HG02885 (cell line): ENCODE data around the gene MAG.

Experiments
- ATAC-seq: cut with Tn5 transposase; IDR thresholded peaks from one replicate; pipeline ENCODE4 v1.9.1; 2021; ENCODE audit warnings: mild to moderate bottlenecking; ENCODE audit not compliant: unreplicated experiment, poor library complexity

The MAG gene

DNA sequence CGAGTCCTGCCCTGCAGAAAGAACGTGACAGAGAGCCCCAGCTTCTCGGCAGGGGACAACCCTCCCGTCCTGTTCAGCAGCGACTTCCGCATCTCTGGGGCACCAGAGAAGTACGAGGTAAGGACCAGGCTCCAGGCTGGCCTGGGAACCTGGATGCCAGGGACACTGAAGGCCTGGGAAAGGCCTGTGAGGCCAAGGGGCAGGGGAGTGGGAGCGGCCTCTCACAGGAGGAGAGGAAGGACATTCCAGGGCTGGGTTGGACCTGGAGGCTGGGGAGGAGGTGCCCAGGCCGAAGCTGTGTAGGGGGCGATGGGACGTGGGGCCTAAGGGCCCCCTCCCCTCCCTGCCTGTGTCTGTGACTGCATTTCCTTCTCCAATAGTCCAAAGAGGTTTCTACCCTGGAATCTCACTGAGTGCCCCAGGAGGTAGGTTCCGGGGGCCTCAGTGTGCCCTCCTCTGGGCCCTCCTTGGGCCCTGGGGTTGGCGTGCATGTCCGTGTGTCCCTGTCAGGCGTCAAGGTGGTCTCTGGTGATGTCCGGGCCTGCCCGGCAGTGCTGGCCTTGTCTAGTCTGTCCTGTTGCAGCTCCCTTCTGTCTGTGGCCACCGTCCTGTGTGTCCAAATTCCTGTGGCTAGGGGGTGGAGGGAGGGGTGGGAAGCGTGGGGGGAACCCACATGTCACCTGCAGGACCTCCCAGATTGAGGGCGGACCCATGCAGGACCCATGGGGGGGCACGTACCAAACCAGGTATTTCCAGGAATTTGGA, 20.1 kb downstream of the MAG start:
- ATAC-seq, result no peak

DNA sequence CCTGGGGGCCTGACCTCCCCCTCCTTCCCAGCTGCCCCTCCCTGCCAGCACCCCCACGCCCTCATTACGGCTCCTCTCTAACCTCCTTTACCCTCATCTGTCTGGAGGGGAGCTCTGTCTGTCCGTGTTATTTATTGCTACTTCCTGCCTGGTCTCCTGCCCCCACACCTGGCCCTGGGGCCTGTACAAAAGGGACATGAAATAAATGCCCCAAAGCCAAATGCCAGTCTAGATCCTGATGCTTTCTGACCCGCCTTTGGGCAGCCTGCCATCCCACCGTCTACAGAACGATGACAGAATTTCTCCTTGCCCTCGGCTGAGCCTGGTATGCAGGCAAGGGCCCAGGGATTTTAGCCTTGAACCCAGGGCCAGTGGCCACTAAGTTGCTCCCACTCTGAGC, 21.6 kb downstream of the MAG start:
- ATAC-seq, result no peak

DNA sequence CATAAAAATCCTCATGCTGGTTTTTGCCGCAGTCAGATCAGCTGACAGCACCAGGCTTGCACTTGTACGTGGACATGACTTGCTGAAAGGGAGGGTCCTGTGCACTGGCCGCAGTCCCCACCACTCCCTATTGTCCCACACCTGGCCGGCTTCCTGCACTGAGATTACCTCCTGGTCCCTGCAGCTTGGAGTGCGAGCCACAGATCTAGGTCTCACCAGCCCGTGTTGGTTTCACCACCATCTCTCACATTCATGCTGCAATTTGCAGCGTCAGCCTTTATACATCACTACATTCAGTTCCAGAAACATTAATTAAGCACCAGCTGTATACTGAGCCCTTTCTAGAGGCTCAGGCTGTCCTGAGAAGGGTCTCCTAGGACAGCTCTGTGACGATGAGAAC, 22.1 kb downstream of the MAG start:
- ATAC-seq, result no peak

DNA sequence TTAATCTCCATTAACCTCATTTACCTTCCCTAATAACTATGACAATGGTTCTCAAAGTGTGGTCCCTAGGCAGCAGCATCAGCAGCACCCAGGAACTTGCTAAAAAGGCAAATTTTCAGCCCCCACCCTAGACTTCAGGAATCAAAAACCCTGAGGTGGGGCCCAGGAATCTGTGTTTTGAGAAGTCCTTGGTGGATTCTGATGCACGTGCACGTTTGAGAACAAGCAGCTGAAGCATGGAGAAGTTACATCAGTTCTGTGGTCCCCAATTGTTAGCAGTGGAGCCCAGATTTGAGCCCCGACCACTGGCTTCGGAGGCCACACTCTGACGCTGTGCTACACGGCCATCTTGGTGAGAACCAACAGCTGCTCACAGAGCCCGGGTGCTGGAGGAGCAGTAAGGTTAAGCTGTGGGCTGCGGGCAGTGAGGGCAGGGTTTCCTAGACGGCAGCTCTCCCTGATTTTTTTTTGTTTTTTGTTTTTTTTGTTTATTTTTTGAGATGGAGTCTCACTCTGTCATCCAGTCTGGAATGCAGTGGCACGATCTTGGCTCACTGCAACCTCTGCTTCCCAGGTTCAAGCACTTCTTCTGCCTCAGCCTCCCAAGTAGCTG, 23.0 kb downstream of the MAG start:
- no peak for ATAC-seq

DNA sequence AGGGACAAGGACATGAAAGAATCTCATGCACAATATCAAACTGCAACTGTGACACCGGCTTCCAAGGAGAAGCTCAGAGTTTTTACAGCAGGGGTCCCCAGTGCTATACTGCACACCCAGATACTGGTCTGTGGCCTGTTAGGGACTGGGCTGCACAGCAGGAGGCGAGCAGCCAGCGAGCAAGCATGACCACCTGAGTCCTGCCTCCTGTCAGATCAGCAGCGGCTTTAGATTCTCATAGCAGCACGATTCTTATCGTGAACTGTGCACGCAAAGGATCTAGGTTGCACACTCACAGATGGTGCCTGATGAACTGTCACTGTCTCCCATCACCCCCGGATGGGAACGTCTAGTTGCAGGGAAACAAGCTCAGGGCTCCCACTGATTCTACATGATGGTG, 23.9 kb downstream of the MAG start:
- no peak for ATAC-seq

DNA sequence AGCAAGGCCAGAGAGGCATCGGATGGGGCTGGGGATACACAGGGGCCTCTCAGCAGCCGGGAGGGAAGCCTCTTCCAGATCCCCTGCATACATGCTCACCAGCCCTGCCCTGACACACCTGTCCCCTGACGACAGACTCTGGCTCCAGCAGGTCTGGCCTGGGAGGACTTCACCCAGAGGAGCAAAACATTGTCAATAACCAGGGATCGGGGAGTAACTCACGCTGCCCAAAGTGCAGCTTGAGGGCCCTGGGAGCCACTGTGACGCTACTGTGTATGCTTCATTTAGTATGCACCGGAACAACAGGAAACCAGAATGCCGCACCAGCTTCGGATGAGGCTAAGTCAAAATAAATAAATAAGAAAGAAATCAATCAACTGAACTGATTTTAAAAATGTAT, 24.6 kb downstream of the MAG start:
- ATAC-seq, result no peak

DNA sequence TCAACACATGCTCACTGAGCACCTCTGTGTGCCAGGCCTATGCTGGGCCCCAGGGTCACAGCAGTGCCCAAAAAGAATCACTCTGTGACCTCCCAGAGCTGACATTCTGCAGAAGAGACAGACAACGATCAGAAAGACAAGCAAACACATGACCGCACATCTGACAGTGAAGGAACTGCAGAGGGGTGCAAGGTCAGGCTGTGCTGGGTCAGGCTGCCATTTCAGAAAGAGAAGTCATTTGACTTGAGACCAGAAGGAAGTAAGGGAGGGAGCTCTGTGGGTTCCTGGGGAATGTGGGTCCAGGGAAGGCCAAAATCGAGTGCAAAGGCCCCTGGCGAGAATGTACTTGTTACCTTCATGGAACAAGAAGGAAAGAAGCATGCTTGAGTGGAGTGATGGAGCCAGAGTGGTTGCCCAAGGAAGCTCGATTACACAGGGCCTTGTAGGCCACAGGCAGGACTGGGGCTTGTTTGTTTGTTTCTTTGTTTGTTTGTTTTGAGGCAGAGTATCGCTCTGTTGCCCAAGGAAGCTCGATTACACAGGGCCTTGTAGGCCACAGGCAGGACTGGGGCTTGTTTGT, 25.6 kb downstream of the MAG start:
- ATAC-seq, result no peak

DNA sequence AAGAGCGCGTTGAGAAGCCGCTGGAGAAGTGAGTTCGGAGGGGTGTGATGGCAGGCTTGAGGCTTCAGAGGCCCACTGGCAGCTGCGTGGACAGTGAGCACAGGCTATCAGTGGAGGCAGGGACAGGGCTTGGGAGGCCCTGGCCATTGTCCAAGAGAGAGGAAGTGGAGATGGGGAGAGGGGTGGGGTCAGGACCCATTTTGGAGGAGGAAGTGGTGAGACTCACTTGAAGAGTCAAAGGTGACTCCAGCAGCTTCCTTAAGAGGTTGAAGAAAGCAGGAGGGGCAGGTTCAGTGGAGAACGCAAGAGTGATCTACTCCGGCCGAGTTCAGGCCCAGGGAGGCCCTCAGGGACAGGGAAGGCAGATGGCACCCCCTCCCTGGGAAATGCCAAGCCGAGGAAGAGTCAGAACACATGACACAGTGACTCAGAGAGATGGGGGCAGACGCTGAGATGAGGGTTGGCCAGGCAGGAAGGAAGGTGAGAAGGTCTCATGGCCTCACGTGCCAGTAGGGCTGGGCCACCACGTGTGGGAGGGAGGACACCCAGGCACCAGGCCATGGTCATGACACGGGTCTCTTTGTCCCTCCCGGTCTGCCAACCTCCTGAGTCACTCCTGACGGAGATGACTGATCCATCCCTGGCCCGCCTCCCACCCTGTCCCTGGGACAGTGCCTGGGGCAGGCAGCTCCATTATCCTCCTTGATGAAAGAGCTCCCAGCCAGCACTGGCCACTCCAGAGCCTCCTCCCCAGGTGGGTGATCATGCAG, 26.9 kb downstream of the MAG start:
- ATAC-seq, result no peak

DNA sequence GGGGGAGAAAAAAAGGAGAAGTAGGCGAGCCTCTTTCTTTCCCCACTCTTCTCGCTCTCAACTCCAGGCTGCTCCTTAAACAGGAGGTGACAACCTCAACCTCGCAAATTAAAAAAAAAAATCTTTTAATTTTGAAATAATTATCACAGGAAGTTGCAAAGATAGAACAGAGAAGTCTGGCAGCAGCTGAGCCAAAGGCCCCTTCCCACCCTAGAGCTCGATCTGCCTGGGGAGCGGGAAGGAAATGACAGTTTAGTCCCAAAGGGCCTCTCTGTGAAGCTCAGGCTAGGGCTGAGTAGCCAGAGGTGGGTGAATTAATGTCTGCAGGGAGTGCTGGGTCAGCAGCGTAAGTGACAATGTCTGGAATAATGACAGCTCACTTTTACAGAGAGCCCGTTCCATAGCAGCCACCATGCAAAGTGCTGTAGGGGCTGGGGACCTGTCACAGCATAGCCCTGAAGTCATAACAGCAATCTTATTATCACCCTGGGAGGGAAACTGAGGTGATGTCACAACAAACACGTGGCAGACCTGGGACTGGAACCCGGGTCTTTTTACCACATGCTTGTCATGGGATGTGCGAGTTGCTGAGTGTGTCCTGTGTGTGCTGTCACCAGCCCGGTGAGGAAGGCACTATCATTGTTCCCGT, 28.2 kb downstream of the MAG start:
- ATAC-seq, result no peak

DNA sequence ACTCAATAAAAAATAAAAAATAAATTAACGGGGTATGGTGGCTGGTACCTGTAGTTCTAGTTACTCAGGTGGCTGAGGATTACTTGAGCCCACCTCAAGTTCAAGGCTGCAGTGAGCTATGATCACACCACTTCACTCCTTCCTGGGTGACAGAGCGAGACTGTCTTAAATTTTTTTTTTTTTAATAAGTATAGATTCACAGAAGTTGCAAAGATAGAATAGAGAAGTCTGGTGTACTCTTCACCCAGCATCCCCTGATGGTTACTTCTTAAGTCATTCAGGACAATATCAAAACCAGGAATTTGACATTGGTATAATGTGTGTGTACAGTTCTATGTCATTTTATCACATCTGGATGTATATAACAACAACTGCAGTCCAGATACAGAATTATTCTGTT, 29.3 kb downstream of the MAG start:
- ATAC-seq, result no peak

DNA sequence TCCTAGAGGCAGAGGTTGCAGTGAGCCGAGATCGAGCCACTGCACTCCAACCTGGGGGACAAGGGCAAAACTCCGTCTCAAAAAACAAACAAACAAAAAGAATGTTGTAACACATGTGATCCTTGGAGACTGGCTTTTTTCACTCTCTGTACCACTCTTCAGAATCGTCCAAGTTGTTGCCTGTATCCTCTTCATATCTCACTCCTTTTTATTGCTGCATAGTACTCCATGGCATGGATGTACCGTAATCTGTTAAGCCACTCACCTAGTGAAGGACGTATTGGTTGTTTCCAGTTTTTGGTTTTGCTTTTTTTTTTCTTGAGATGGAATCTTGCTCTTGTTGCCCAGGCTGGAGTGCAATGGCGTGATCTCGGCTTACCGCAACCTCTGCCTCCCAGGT, 30.1 kb downstream of the MAG start:
- ATAC-seq, result no peak

DNA sequence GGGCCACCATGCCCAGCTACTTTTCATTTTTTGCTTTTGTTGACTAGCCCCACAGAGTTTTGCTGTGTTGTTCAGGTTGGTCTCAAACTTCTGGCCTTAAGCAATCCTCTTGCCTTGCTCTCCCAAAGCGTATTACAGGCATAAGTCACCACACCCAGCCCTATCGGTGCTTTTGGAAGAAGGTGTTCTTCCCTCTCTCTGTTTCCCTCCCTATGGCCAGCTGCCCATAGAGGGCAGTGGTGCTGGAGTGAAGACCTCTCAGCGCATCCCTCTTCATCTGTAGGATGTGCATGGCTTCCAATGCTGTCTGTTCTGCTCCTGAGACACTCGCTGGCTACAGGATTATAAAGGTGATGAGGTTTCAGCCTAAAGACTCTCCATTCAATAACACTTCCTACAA, 35.7 kb downstream of the MAG start:
- ATAC-seq, result no peak

DNA sequence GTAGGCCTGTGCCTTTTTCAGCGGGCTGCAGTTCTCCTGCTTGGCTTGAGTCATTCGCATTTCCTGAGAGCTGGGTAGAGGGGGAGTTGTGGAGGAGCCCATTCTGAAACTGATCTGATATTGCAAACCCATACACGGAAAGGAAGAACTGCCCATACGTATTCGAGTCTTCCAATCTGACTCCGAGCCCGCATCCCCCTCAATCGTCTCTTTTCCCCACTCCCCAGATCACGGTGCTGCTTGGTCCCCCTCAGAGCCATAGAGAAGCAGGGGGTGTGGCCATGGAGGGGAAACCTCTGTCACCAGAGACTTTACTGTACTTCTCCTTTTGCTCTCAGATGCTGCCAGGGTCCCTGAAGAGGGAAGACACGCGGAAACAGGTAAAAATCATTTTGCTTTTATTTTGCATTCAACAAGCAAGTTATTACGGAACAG, 36.9 kb downstream of the MAG start, which contains the start of gene CD22:
TSS of gene CD22 (plus strand) at position 337 of the 435 bp plus-strand sequence. CDS start 2,854 bp downstream, outside the sequence.
- ATAC-seq, result peak; percentile 36

DNA sequence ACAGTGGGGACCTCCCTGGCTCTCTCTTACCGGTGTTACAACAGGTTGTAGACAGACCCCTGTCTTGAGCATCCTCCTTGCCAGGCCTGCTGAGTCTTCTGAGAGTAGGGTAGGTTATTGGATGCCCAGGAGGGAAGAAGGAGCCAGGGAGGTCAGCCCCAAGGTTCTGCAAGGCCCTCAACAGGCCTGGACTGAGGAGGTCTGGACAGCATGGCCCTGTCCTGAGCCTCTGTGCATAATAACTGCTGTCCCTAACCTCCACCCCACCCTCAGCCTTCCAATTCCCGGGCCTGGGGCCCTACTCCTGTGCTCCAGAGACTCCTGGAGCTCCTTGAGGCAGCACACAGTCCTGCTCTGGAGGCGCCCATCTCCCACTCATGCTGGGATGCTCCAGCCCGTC, 37.4 kb downstream of the MAG start:
- ATAC-seq, result peak; percentile 14

DNA sequence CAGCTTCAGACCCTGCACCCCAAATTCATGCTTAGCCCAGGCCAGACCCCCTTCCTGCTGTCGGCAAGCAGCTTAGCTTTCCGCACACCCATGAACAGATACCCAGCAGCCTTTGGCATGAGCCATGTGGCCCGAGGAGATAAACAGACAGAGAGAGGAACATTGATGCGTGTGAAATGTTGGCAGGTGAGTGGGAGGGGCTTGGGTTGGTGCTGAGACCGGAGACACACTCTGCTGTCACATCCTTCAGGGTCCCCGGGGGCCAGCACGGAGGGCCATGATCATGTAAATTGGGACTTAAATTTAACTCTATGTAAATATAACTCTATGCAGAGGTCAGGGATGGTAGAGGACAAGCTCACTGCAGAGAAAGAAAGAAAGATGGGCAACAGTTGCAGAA, 38.5 kb downstream of the MAG start:
- peak; percentile 59 for ATAC-seq

DNA sequence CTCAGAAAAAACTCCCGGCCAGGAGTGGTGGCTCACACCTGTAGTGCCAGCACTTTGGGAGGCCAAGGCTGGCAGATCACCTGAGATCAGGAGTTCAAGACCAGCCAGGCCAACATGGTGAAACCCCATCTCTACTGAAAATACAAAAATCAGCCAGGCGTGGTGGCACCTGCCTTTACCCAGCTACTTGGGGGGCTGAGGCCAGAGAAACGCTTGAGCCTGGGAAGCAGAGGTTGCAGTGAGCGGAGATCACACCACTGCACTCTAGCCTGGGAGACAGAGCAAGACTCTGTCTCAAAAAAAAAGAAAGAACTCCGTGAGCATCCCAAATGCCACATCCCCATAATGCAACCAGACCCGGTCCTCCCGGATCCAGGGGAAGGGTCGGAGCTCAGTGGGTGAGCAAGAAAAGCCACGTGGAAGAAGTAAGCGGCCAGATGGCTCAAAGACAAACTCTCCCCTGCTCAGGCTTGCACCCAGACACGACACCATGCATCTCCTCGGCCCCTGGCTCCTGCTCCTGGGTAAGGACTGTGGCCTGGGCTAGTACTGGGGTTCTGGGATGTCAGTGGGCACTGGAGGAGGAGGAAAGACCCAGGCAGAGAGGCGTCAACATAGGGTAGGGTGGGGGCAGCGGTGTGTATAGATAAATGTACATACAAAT, 39.7 kb downstream of the MAG start:
- no peak for ATAC-seq

DNA sequence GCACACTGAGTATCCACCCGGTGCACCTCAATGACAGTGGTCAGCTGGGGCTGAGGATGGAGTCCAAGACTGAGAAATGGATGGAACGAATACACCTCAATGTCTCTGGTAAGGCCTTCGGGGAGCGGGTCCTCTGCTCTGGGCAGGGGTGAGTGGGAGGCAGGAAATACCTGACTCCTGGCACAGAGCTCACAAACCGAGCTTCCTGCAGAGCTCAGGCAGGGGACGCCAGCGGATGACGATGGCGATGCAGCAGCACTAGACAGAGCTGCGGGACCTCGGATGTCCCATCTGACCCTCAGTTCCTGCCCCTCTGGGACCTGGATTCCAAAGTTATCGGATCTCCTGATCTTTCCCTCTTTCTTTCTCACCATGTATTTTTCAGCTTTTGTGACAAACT, 40.9 kb downstream of the MAG start:
- ATAC-seq, result no peak

DNA sequence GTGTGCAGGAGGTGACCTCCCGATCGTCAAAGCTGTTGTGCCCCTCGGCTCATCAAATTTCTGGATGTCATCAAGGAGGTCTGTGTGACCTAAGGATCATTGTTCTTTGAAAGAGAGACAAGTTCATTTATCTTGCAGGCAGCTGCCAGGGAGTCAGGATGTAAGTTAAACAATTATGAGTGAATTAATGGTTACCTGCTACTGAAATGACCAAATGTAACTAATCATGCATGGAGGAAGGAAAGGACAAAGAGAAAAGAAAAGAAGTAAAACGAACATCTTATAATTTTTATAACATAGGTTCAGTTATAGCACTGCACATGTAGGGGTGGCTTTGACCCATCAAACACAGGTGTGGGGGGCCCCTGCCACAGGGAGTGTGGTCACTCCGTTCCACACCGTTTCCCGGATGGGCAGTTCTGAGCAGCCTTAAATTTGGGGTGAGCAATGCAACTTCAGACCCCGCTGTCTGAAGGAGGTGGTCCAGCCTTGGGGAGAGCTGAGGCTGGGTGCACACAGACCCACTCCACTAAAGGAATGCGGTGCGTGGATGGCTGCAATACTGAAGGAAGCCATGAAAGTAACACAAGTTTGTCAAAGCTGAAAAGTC, 42.3 kb downstream of the MAG start:
- no peak for ATAC-seq

DNA sequence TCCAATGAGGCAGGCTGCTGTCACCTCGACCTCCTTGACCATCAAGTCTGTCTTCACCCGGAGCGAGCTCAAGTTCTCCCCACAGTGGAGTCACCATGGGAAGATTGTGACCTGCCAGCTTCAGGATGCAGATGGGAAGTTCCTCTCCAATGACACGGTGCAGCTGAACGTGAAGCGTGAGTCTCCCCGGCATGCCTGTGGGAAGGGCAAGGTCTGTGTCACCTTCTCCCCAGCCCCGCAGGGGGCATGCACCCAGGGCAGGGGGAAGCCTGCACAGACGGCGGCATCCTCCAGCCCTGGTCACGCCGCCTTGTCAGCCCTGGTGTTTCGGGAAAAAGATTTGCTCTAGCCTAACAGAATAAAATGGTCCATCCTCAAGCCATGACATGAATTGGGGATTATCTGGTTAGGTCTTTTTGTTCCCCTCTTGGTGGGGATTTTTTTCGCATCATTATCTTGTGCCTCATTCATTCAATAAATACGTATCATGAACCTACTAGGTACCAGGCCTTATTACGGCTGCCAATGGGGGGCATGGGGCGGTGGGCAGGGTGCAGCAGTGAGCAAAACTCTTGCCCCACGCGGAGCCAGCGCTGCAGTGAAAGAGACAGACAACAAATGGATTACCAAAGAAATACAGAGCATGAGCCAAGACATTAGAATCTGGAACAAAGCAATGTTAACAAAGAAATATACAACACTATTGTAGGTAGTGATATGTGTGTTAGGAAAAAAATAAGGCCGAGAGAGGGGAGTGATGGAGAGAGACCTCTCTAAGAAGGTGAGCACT, 44.4 kb downstream of the MAG start:
- ATAC-seq, result no peak
